ENCODE data around the gene HS1BP3. TPM values are rescaled to one million over a fixed set of nuclear protein-coding genes. Genes with fewer than 3 reads are reported as not detected.
A peak's percentile ranks its signal among the peaks of the same experiment; 100 is the strongest.

HS1BP3 gene
- total and polyA plus RNA-seq, 2 of the 13 experiments (the other 11 are each of a cell fraction or from before 2014, with no cell fraction given) = 15.2 to 22.0 TPM

DNA sequence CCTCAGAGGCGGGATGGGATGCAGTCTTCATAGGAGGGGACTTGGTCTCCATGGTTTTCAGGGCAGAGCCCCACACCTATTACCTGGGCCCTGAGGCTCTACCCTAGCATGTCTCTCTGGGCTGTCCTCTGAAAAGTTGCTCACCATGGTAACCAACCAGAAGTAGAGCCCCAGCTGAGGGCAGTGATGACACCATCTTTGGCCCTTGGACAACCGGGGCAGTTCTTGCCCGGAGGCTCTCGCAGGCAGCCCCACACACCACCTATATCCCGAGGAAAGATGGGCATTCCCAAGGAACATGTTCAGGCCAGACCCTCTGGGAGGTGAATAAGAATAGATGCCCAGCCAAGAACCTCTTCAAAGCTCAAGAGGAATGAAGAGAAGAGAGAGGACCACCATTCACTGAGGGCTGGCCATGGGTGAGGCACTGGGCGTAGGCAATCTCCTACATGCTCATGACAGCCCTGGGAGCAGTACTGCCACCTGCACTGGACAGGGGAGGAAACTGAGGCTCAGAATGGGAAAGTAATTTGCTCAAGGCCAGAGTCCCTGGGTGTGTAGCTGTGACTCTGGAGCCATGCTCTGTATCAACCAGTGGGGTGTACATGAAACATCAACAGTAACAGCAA lies 72.5 kb downstream of the HS1BP3 start (continued):
- TF ChIP-seq, protein P1, sequence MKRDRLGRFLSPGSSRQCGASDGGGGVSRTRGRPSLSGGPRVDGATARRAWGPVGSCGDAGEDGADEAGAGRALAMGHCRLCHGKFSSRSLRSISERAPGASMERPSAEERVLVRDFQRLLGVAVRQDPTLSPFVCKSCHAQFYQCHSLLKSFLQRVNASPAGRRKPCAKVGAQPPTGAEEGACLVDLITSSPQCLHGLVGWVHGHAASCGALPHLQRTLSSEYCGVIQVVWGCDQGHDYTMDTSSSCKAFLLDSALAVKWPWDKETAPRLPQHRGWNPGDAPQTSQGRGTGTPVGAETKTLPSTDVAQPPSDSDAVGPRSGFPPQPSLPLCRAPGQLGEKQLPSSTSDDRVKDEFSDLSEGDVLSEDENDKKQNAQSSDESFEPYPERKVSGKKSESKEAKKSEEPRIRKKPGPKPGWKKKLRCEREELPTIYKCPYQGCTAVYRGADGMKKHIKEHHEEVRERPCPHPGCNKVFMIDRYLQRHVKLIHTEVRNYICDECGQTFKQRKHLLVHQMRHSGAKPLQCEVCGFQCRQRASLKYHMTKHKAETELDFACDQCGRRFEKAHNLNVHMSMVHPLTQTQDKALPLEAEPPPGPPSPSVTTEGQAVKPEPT (CRISPR knock-in tag; IDR thresholded peaks at IDR 0.05; ENCODE audit: low read depth) = peak; percentile 13; the same call in 1 of the 2 replicates
- TF ChIP-seq KDM4B (CRISPR knock-in tag; IDR thresholded peaks at IDR 0.05) = peak; percentile 15; the same call in 1 of the 2 replicates
- 0 out of 2 replicates have a peak, but pooled peaks have one; percentile 77 for TF ChIP-seq GTF3A (CRISPR knock-in tag; conservative IDR thresholded peaks at IDR 0.05)
- no peak for TF ChIP-seq SNAPC2 (CRISPR knock-in tag; IDR thresholded peaks at IDR 0.05)
- TF ChIP-seq, protein P2, sequence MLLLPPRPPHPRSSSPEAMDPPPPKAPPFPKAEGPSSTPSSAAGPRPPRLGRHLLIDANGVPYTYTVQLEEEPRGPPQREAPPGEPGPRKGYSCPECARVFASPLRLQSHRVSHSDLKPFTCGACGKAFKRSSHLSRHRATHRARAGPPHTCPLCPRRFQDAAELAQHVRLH (CRISPR knock-in tag; IDR thresholded peaks at IDR 0.05; ENCODE audit: borderline replicate concordance, low read depth) = 0 out of 2 replicates have a peak, but pooled peaks have one; percentile 6
- TF ChIP-seq ONECUT2 (CRISPR knock-in tag; IDR thresholded peaks at IDR 0.05) = no peak
- TF ChIP-seq ZNF7 (CRISPR knock-in tag; IDR thresholded peaks at IDR 0.05) = no peak
- 0 out of 2 replicates have a peak, but pooled peaks have one; percentile 5 for TF ChIP-seq ZBTB8A (CRISPR knock-in tag; IDR thresholded peaks at IDR 0.05; ENCODE audit: borderline replicate concordance, low read depth)
- no peak for TF ChIP-seq ZBTB43 (CRISPR knock-in tag; conservative IDR thresholded peaks at IDR 0.05)
- TF ChIP-seq JUNB (CRISPR knock-in tag; IDR thresholded peaks at IDR 0.05; ENCODE audit: borderline replicate concordance) = no peak
- no peak for TF ChIP-seq ZBTB40 (IDR thresholded peaks at IDR 0.05)
- peak; percentile 23; the same call in 1 of the 2 replicates for TF ChIP-seq ZBTB40 (CRISPR knock-in tag; IDR thresholded peaks at IDR 0.05)
- no peak for TF ChIP-seq ZNF136 (CRISPR knock-in tag; IDR thresholded peaks at IDR 0.05; ENCODE audit: low read depth)
- no peak for TF ChIP-seq KLF12 (CRISPR knock-in tag; IDR thresholded peaks at IDR 0.05; ENCODE audit: borderline replicate concordance)
- 0 out of 2 replicates have a peak, but pooled peaks have one; percentile 27 for TF ChIP-seq THAP7 (CRISPR knock-in tag; IDR thresholded peaks at IDR 0.05)
- TF ChIP-seq ZNF792 (CRISPR knock-in tag; IDR thresholded peaks at IDR 0.05) = no peak

All from HepG2 (cell line).